ENCODE results near the gene HIP1. TPM values are rescaled to one million over a fixed set of nuclear protein-coding genes. Genes with fewer than 3 reads are reported as not detected.

The HIP1 gene
- total and polyA plus RNA-seq, 2 of the 13 experiments (the other 11 are each of a cell fraction or from before 2014, with no cell fraction given): 4.5 to 6.2 TPM

DNA sequence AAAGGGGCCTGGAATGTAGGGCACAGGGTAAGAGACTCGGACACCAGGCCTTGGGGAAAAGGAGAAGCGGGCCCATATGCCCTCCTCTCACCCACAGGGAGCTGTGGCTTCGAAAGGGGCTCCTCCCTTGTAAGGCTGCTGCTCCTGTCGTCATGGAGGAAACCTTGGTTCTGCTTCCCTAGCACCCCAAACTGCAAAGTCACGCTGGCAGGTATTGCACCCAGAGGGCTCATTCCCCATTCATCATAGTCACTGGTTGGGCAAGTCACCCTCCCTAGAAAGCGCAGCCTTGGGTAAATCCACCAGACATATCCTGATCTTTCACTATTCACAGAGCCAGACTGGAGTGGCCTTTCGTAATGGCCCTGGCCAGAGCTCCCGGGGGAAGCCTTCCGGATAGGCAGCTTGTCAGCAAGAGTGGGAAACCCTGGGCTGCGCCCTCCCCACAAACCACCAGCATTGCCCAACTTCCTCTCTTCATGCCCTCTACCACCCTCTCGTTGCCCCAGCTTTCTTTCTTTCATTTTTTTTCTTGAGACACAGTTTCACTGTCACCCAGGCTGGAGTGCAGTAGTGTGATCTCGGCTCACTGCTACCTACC is 121.0 kb downstream of the HIP1 start:
- Histone ChIP-seq H3K27ac (ENCODE audit: extremely low read length, insufficient read depth, low read length) (no peak overlapping the region), H3K27me3 (ENCODE audit: control insufficient read depth in 1 of 2, insufficient read depth in 2 of 2, low read length in 2 of 2) (no peaks in the 10 kb centered on the region), H3K79me2 (ENCODE audit: insufficient read depth, low read length) (no peaks in the 10 kb centered on the region), H3K36me3 (replicated peaks in 1 of 2; ENCODE audit: control insufficient read depth in 1 of 2, insufficient read depth in 2 of 2, low read length in 2 of 2) (no peaks in the 10 kb centered on the region), H3K9ac (ENCODE audit: insufficient read depth, low read depth, low read length) (no peak overlapping the region), H3K4me3 (replicated peaks in 1 of 3; ENCODE audit: insufficient read depth in 1 of 3, low read depth in 2 of 3, low read length in 3 of 3) (peak overlapping the region in 1 of 3 experiments; percentile 9; a peak in 1 of 6 replicates), H2AFZ (ENCODE audit: low read length) (no peak overlapping the region), H3K4me2 (ENCODE audit: low read depth, low read length) (peak overlapping the region; percentile 55), H4K20me1 (ENCODE audit: insufficient read depth, low read length) (no peaks in the 10 kb centered on the region), H3K9me3 (ENCODE audit: low read length) (no peaks in the 10 kb centered on the region), H3K4me1 (ENCODE audit: insufficient read depth, low read length) (peaks cover 19% of the 10 kb centered on the region)
- in situ Hi-C loops (cut with HindIII; ENCODE audit: extremely low pct_ligation_motif_present, low pct_unique_long_range_greater_than_20kb) (no loop called here), intact Hi-C loops (cut with micrococcal nuclease; ENCODE audit: unreplicated experiment) (loop anchor here (5.0 kb wide), 1 partner anchor 145 kb away; no protein-coding TSS in a partner anchor)
- ChIA-PET POLR2A (no interaction called here), CTCF (ENCODE audit: low intra/inter-chr PET ratio, low total read pairs) (no interaction called here)
- BruUV-seq (replicated peaks): no TSS peak
- DNase-seq (ENCODE audit: low spot score) (peak; percentile 50), FAIRE-seq (no peak), ATAC-seq (peak; percentile 71)
- WGBS (ENCODE audit: low lambda C conversion rate): 36% methylated on average over 7 of the region's 12 CpGs
- TF ChIP-seq ZNF232 (CRISPR knock-in tag; IDR thresholded peaks at IDR 0.05; ENCODE audit: borderline replicate concordance): no peak
- no peak for TF ChIP-seq ZNF678 (CRISPR knock-in tag; IDR thresholded peaks at IDR 0.05)
- TF ChIP-seq, protein P1, sequence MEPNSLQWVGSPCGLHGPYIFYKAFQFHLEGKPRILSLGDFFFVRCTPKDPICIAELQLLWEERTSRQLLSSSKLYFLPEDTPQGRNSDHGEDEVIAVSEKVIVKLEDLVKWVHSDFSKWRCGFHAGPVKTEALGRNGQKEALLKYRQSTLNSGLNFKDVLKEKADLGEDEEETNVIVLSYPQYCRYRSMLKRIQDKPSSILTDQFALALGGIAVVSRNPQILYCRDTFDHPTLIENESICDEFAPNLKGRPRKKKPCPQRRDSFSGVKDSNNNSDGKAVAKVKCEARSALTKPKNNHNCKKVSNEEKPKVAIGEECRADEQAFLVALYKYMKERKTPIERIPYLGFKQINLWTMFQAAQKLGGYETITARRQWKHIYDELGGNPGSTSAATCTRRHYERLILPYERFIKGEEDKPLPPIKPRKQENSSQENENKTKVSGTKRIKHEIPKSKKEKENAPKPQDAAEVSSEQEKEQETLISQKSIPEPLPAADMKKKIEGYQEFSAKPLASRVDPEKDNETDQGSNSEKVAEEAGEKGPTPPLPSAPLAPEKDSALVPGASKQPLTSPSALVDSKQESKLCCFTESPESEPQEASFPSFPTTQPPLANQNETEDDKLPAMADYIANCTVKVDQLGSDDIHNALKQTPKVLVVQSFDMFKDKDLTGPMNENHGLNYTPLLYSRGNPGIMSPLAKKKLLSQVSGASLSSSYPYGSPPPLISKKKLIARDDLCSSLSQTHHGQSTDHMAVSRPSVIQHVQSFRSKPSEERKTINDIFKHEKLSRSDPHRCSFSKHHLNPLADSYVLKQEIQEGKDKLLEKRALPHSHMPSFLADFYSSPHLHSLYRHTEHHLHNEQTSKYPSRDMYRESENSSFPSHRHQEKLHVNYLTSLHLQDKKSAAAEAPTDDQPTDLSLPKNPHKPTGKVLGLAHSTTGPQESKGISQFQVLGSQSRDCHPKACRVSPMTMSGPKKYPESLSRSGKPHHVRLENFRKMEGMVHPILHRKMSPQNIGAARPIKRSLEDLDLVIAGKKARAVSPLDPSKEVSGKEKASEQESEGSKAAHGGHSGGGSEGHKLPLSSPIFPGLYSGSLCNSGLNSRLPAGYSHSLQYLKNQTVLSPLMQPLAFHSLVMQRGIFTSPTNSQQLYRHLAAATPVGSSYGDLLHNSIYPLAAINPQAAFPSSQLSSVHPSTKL (CRISPR knock-in tag; IDR thresholded peaks at IDR 0.05): 0 out of 2 replicates have a peak, but pooled peaks have one; percentile 11
- TF ChIP-seq POGZ (CRISPR knock-in tag; IDR thresholded peaks at IDR 0.05): no peak
- TF ChIP-seq ETV5 (CRISPR knock-in tag; IDR thresholded peaks at IDR 0.05; ENCODE audit: borderline replicate concordance): peak; percentile 29; the same call in 1 of the 2 replicates
- no peak for TF ChIP-seq CBX1 (IDR thresholded peaks at IDR 0.05; ENCODE audit: low read depth)
- no peak for TF ChIP-seq GABPA (IDR thresholded peaks at IDR 0.05; ENCODE audit: low read depth, low read length)
- peak; percentile 35; the same call in 1 of the 2 replicates for TF ChIP-seq GABPA (CRISPR knock-in tag; IDR thresholded peaks at IDR 0.05; ENCODE audit: low read depth)
- TF ChIP-seq, protein P2, sequence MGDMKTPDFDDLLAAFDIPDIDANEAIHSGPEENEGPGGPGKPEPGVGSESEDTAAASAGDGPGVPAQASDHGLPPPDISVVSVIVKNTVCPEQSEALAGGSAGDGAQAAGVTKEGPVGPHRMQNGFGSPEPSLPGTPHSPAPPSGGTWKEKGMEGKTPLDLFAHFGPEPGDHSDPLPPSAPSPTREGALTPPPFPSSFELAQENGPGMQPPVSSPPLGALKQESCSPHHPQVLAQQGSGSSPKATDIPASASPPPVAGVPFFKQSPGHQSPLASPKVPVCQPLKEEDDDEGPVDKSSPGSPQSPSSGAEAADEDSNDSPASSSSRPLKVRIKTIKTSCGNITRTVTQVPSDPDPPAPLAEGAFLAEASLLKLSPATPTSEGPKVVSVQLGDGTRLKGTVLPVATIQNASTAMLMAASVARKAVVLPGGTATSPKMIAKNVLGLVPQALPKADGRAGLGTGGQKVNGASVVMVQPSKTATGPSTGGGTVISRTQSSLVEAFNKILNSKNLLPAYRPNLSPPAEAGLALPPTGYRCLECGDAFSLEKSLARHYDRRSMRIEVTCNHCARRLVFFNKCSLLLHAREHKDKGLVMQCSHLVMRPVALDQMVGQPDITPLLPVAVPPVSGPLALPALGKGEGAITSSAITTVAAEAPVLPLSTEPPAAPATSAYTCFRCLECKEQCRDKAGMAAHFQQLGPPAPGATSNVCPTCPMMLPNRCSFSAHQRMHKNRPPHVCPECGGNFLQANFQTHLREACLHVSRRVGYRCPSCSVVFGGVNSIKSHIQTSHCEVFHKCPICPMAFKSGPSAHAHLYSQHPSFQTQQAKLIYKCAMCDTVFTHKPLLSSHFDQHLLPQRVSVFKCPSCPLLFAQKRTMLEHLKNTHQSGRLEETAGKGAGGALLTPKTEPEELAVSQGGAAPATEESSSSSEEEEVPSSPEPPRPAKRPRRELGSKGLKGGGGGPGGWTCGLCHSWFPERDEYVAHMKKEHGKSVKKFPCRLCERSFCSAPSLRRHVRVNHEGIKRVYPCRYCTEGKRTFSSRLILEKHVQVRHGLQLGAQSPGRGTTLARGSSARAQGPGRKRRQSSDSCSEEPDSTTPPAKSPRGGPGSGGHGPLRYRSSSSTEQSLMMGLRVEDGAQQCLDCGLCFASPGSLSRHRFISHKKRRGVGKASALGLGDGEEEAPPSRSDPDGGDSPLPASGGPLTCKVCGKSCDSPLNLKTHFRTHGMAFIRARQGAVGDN (CRISPR knock-in tag; IDR thresholded peaks at IDR 0.05): peak; percentile 25; the same call in 1 of the 2 replicates
- TF ChIP-seq ATAD3A (CRISPR knock-in tag; IDR thresholded peaks at IDR 0.05): no peak
- TF ChIP-seq ZNF782 (CRISPR knock-in tag; IDR thresholded peaks at IDR 0.05; ENCODE audit: borderline replicate concordance): no peak
- no peak for TF ChIP-seq HHEX (CRISPR knock-in tag; IDR thresholded peaks at IDR 0.05)
- TF ChIP-seq HOXA5 (CRISPR knock-in tag; IDR thresholded peaks at IDR 0.05): no peak
- TF ChIP-seq, protein P3, sequence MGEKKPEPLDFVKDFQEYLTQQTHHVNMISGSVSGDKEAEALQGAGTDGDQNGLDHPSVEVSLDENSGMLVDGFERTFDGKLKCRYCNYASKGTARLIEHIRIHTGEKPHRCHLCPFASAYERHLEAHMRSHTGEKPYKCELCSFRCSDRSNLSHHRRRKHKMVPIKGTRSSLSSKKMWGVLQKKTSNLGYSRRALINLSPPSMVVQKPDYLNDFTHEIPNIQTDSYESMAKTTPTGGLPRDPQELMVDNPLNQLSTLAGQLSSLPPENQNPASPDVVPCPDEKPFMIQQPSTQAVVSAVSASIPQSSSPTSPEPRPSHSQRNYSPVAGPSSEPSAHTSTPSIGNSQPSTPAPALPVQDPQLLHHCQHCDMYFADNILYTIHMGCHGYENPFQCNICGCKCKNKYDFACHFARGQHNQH (CRISPR knock-in tag; IDR thresholded peaks at IDR 0.05): no peak
- no peak for TF ChIP-seq MAFF (IDR thresholded peaks at IDR 0.05; ENCODE audit: low read depth, low read length)

Data from HepG2 (cell line).